A549 (cell line): ENCODE measurements around the gene TRIO. TPM values are rescaled to one million over a fixed set of nuclear protein-coding genes. Genes with fewer than 3 reads are reported as not detected.

Source experiments
- ATAC-seq, 2 experiments: fragments of 200-7000 bp in 1 of 2; fragments of >200 bp in 1 of 2; cut with Nextera tagmentation in 1 of 2; cut with Tn5 transposase in 1 of 2; 3 replicates each; pipeline versions ENCODE4 v1.8.0 to v1.9.1; 2018 to 2020; ENCODE audit warnings: mild to moderate bottlenecking in 1 of 2, moderate library complexity in 1 of 2
- CTCF ChIA-PET: fragments of 300-600 bp; sonication (Branson Sonifier 250); formaldehyde crosslinking; extraction: SDS; loops from one replicate; lab custom pipeline; 2021; ENCODE audit warnings: antibody characterized with exemption, inconsistent platforms; lab: Yijun Ruan, JAX
- POLR2A ChIA-PET: fragments of 350-600 bp; formaldehyde crosslinking; extraction: SDS; loops from one replicate; lab custom pipeline; 2021; ENCODE audit warnings: antibody characterized with exemption, inconsistent platforms; lab: Yijun Ruan, JAX
- DNase-seq, 2 experiments: peaks; one replicate each; pipeline versions ENCODE4 v3.0.0 to v3.0.0-alpha.2; 2011 to 2016; ENCODE audit warnings: low read depth in 1 of 2, low spot score in 1 of 2
- FAIRE-seq: peaks from 2 replicates; lab custom pipeline; 2011; peaks lifted over from hg19 to GRCh38; lab: Jason Lieb, UNC
- H3K27ac ChIP-seq, 2 experiments: fragments of >200 bp; sonication (Bioruptor Twin); formaldehyde crosslinking; 3 replicates each; pipeline ENCODE4 v1.5.1; 2016 to 2017
- H3K4me1 ChIP-seq: fragments of >200 bp; sonication (Bioruptor Twin); formaldehyde crosslinking; 3 replicates; pipeline ENCODE4 v1.6.1; 2016
- H3K4me2 ChIP-seq: fragments of >200 bp; sonication (Bioruptor Twin); formaldehyde crosslinking; 3 replicates; pipeline ENCODE4 v1.6.1; 2016
- H3K4me3 ChIP-seq: fragments of >200 bp; sonication (Bioruptor Twin); formaldehyde crosslinking; 3 replicates; pipeline ENCODE4 v1.5.1; 2016
- H3K9me3 ChIP-seq: fragments of >200 bp; sonication (Bioruptor Twin); formaldehyde crosslinking; 3 replicates; pipeline ENCODE4 v1.6.1; 2016
- BHLHE40 ChIP-seq: IDR thresholded peaks from 2 replicates; pipeline ENCODE4 v1.6.1; 2012; ENCODE audit warnings: low read depth, low read length, inconsistent platforms
- CBX8 ChIP-seq: fragments of 200-600 bp; sonication (generic); IDR thresholded peaks from 2 replicates; pipeline ENCODE4 v1.6.1; 2016
- CHD4 ChIP-seq: fragments of 200-600 bp; sonication (generic); IDR thresholded peaks from 2 replicates; pipeline ENCODE4 v1.6.1; 2016; ENCODE audit warnings: antibody characterized with exemption, mild to moderate bottlenecking, borderline replicate concordance
- E2F6 ChIP-seq: IDR thresholded peaks from 2 replicates; pipeline ENCODE4 v1.6.1; 2012; ENCODE audit warnings: low read depth, borderline replicate concordance
- EHF ChIP-seq: fragments of 250-450 bp; sonication (Bioruptor Pico); IDR thresholded peaks from 2 replicates; pipeline ENCODE4 v1.5.0; 2020; ENCODE audit warnings: mild to moderate bottlenecking
- ELK1 ChIP-seq: fragments of 150-350 bp; IDR thresholded peaks from 2 replicates; pipeline ENCODE4 v1.6.1; 2014; ENCODE audit warnings: low read depth, mild to moderate bottlenecking, low read length
- HOXB5 ChIP-seq: fragments of 250-450 bp; sonication (Bioruptor Pico); IDR thresholded peaks from 2 replicates; pipeline ENCODE4 v1.5.0; 2020; ENCODE audit warnings: mild to moderate bottlenecking, moderate library complexity
- NR3C1 ChIP-seq: fragments of >200 bp; sonication (Bioruptor Twin); formaldehyde crosslinking; IDR thresholded peaks from 3 replicates; pipeline ENCODE4 v1.6.1; 2017
- PBX3 ChIP-seq: IDR thresholded peaks from 2 replicates; pipeline ENCODE4 v1.6.1; 2012
- PHF8 ChIP-seq: fragments of 200-600 bp; sonication (generic); IDR thresholded peaks from 2 replicates; pipeline ENCODE4 v1.6.1; 2016; ENCODE audit warnings: low read depth, mild to moderate bottlenecking, antibody characterized with exemption, moderate library complexity, borderline replicate concordance
- REST ChIP-seq: fragments of 200-600 bp; sonication (generic); IDR thresholded peaks from 2 replicates; pipeline ENCODE4 v1.6.1; 2016; ENCODE audit warnings: antibody characterized with exemption, mild to moderate bottlenecking, moderate library complexity
- ZC3H11A ChIP-seq: fragments of 450-650 bp; IDR thresholded peaks from 2 replicates; pipeline ENCODE4 v1.6.1; 2014; ENCODE audit warnings: antibody characterized with exemption, mild to moderate bottlenecking
- ZNF302 ChIP-seq: fragments of 250-450 bp; sonication (Bioruptor Pico); IDR thresholded peaks from 2 replicates; pipeline ENCODE4 v1.9.0; 2021; ENCODE audit warnings: inconsistent platforms, mild to moderate bottlenecking, moderate library complexity
- WGBS: methylation state at CpG from one replicate; pipeline ENCODE4 v1.1.6; 2017; ENCODE audit errors: missing lambda C conversion rate; 5-methylcytosine and 5-hydroxymethylcytosine counted together
- polyA plus RNA-seq, 4 experiments: library from polyadenylated mRNA; depleted of rRNA in 3 of 4; stranded (reverse); fragments of >200 nt; fragmentation: RNase III in 1 of 4; extraction: RNeasy Plus Mini Kit Qiagen cat#74134 plus additional on column Dnase treatment in 1 of 4; gene quantifications; 2 replicates in 3 of 4; 3 replicates in 1 of 4; pipeline ENCODE4 v1.2.3, GENCODE V29; 2011 to 2017

Gene TRIO
- polyA plus RNA-seq, 2 of the 4 experiments (the other 2 are of a cell fraction) = 47.5 to 79.0 TPM

- Histone ChIP-seq H3K4me3 (no peak overlapping the region), H3K4me1 (no peaks in the 10 kb centered on the region), H3K4me2 (no peak overlapping the region)
- DNase-seq (no peak), FAIRE-seq (no peak)
- TF ChIP-seq NR3C1 (no peak), HOXB5 (CRISPR knock-in tag) (no peak), ZC3H11A (no peak), EHF (CRISPR knock-in tag) (no peak), CHD4 (no peak), CBX8 (no peak), PBX3 (no peak), ZNF302 (no peak)
- TF ChIP-seq, all 56 proteins: peak for 0
- no peak for ATAC-seq
- CTCF ChIA-PET = no interaction called here
- no peak overlapping the region for H3K27ac ChIP-seq
- POLR2A ChIA-PET = no interaction called here
- no peaks in the 10 kb centered on the region for H3K9me3 ChIP-seq
Observed at GRCh38 chr5:14309199-14309598, 166.1 kb downstream of the TRIO start.

GRCh38 chr5:14309878-14310531, 166.9 kb downstream of the TRIO start:
- CTCF ChIA-PET = no interaction called here
- DNase-seq = no peak
- POLR2A ChIA-PET = no interaction called here
- ATAC-seq = no peak
- Histone ChIP-seq H3K27ac (no peak overlapping the region), H3K4me1 (no peaks in the 10 kb centered on the region), H3K4me2 (no peak overlapping the region), H3K9me3 (no peaks in the 10 kb centered on the region), H3K4me3 (no peak overlapping the region)
- TF ChIP-seq ELK1 (no peak), PHF8 (no peak), REST (no peak), BHLHE40 (no peak), ZC3H11A (no peak)
- FAIRE-seq = no peak
- 90% methylated on average over 8 of the region's 8 CpGs for WGBS

- WGBS = 97% methylated on average over 8 of the region's 8 CpGs
- Histone ChIP-seq H3K4me2 (no peak overlapping the region), H3K4me1 (no peaks in the 10 kb centered on the region), H3K9me3 (no peaks in the 10 kb centered on the region), H3K4me3 (no peak overlapping the region), H3K27ac (no peak overlapping the region)
- CTCF ChIA-PET = no interaction called here
- no peak for ATAC-seq
- TF ChIP-seq ELK1 (no peak), E2F6 (no peak)
- FAIRE-seq = no peak
- POLR2A ChIA-PET = no interaction called here
- DNase-seq = no peak
Observed at GRCh38 chr5:14310901-14311300, 167.8 kb downstream of the TRIO start.
